Measurements from ENCODE around the gene TMEM106A.
"Not testable (repeated sequence)": the region's sequence is repeated elsewhere in the genome, so short reads cannot be mapped to it uniquely, and the experiment has no call there.

The TMEM106A gene

DNA sequence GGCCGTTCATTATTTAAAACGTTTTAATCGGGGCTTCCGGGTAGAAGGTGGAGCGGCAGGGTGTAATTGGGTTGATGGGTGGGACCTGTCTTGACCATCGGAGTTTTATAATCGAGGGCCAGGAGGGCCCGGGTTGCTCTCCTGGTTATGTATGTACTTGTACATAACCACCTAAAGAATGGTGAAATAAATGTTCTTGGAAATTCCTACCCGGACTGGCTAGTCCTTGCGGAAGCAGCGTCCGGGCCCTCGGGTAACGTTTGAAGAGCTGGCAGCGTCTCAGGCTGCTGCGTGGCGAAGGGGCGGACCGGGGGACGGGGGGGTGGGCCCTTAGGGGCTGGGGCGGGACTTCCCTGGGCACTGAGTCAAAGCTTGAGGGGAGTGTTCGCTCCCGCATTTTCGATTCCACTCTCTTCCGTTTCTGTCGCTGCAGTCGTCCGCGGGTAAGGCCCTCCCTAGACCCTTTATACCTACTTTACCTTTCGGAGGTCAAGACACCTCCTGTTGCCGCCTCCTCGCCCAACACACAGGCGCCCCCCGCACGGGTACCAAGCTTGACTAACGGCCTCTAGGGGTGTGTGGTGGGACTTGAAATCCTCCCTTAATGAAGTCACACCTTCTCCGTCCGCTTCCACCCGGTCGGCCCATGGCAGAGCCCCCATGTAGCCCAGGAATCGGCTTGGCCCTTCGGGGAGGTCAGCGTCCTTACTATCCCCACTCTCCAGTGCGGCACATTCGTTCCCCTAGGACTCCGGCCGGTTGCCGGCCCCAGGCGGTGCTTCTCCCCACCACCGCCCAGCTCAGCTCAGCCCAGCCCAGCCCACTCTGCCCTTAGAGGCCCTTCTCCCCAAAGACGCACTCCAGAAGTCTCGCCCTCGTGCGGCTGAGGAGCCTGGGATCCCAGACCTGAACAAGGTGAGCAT lies at the start of gene TMEM106A:
Gene TMEM106A (plus strand): TSS at position 396 of the 923 bp plus-strand sequence. CDS start 1,167 bp downstream, outside the sequence.
- DNase-seq (ENCODE audit: low spot score): no peak

DNA sequence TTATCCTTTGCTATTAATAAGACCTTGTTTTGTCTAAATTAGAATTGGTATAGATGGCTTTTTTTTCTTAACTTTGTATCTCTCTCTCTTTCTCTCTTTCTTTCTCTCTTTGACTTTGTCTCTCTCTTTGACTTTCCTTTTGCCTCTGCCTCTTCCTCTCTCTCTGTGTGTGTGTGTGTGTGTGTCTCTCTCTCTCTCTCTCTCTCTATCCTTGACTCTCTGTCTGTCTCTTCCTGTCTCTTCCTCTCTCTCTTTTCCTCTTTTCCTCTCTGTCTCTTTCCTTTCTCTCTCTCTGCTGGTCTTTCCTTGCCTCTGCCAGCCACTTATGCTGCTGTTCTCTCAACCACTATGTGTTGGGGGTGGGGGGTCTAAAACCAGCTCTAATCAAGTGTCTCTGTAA lies 45.7 kb upstream of the TMEM106A start:
- not testable (repeated sequence) for DNase-seq (ENCODE audit: low spot score)

GRCh38 chr17:43169561-43170139 lies 42.0 kb upstream of the TMEM106A start:
- peak; percentile 38 for DNase-seq (ENCODE audit: low spot score)

GRCh38 chr17:43170140-43170765 lies 41.4 kb upstream of the TMEM106A start:
- peak; percentile 90 for DNase-seq (ENCODE audit: low spot score)

DNA sequence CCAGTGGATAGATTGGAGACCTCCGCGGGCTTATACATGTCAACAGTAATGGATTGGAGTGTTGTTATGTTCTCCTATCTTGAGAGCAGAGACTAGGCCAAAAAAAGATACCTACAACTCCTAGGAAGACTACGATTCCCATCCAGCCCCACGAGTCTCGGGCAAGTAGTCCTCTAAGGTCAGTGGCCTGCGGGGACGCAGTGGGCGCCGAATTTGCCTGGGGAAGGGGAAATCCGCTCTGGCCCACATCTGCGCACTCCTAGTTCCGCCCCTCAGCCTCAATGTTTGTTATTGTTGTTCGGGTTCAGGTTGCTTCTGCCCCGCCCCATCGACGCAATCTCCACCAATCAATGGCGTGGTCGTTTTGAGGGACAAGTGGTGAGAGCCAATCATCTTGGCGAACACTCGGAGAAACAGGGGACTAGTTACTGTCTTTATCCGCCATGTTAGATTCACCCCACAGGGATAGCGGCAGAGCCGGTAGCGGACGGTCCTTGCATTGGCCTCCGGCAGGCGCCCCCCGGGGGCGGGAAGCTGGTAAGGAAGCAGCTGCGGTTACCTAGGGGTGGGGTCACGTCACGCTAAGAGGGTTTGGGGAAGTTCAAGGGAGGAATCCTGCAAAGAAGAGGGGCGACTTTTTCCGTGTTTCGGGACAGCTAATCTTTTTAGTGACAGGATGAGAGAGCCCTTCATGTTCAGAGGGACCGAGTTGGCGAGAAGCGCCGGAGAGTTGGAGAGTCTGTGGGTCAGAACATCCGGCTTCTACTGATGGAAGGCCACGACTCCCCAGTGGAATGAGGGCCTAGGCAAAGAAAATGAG lies 40.7 kb upstream of the TMEM106A start, which contains the start of gene NBR1:
Gene NBR1 (plus strand): TSS at position 449 of the 820 bp plus-strand sequence. CDS start 4,586 bp downstream, outside the sequence.
- peak; percentile 88 for DNase-seq (ENCODE audit: low spot score)

- no peak for DNase-seq (ENCODE audit: low spot score)
These were observed 39.8 kb upstream of the TMEM106A start for GRCh38 chr17:43171586-43172487.

DNA sequence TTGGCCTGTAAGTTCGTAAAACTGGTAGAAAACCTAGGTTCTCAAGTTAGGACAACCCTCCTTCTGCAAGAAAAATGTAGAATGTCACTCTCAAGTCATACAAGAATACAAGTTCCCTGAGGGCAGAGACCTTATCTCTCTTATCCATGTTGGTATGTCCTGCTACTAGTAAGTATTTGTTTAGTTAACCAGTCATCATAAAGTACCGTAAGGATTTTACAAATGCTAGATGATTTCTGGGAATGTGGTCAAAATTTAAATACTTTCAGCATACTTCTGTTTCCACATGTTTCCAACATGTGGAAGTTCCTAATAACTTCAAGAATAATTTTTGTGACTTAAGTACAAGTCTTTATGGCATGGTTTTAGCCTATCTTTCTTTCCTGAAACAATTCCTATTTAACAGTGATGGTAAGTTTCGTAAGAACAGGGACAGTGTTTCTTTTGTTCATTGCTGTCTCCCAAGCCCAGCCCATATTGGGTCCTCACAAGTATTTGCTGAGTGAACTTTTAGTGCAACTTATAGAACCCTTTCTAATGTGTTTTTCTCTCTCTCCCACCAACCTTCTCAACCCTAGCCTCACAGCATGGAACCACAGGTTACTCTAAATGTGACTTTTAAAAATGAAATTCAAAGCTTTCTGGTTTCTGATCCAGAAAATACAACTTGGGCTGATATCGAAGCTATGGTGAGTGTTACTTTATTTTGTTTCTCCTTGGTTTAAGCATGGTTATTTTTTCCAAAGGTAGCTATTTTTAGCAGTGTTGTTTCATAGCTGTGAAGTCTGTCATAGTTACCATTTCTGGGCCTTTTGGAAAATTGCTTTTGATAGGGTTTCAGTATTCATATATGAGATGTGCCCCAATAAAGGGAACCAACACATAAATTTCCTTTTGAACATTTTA lies 36.2 kb upstream of the TMEM106A start:
- no peak for DNase-seq (ENCODE audit: low spot score)

- no peak for DNase-seq (ENCODE audit: low spot score)
These were observed 35.5 kb upstream of the TMEM106A start for GRCh38 chr17:43176119-43176570.

DNA sequence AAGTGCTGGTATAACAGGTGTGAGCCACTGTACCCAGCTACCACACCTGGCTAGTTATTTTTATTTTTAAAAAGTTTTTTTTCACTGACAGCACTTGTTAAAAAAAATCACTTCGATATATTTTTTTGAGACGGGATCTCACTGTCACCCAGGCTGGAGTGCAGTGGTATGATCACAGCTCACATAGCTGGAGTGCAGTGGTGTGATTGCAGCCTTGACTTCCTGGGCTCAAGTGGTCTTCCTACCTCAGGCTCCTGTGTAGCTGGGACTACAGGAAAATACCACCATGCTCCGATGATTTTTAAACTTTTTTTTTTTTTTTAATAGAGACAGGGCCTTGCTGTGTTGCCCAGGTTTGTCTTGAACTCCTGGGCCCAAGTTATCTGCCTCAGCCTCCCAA lies 27.8 kb upstream of the TMEM106A start:
- no peak for DNase-seq (ENCODE audit: low spot score)

DNA sequence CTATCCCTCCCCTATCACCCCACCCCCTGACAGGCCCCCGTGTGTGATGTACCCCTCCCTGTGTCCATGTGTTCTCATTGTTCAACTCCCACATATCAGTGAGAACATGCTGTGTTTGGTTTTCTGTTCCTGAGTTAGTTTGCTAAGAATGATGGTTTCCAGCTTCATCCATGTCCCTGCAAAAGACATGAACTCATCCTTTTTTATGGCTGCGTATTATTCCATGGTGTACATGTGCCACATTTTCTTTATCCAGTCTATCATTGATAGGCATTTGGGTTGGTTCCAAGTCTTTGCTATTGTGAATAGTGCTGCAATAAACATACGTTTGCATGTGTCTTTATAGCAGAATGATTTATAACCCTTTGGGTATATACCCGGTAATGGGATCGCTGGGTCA lies 25.0 kb upstream of the TMEM106A start:
- not testable (repeated sequence) for DNase-seq (ENCODE audit: low spot score)

DNA sequence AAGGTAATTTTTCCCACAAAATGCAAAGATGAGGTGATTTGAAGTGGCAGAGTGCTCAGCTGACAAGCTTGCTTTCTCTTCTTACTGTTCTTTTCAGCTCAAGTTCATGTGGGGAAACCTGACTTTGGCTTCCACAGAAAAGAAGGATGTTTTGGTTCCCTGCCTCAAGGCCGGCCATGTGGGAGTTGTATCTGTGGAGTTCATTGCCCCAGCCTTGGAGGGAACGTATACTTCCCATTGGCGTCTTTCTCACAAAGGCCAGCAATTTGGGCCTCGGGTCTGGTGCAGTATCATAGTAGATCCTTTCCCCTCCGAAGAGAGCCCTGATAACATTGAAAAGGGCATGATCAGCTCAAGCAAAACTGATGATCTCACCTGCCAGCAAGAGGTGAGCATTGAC lies 18.4 kb upstream of the TMEM106A start:
- no peak for DNase-seq (ENCODE audit: low spot score)

GRCh38 chr17:43199633-43200032 lies 12.0 kb upstream of the TMEM106A start:
- no peak for DNase-seq (ENCODE audit: low spot score)

GRCh38 chr17:43200127-43200526 lies 11.5 kb upstream of the TMEM106A start:
- DNase-seq (ENCODE audit: low spot score): no peak

DNA sequence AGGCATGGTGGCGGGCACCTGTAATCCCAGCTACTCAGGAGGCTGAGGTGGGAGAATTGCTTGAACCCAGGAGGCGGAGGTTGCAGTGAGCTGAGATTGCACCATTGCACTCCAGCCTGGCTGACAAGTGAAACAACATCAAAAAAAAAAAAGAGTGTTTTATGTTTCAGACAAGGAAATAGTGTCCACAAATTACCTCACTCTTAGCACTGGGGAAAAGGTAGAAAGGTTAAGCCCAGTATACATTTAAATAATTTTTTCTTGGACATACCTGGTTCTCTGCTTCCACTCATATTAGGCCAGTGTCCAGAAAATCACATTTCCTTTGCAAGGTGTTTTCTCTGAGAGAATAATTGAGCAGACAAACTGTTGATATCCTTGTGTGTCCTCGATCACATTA lies 8.7 kb upstream of the TMEM106A start:
- not testable (repeated sequence) for DNase-seq (ENCODE audit: low spot score)

DNA sequence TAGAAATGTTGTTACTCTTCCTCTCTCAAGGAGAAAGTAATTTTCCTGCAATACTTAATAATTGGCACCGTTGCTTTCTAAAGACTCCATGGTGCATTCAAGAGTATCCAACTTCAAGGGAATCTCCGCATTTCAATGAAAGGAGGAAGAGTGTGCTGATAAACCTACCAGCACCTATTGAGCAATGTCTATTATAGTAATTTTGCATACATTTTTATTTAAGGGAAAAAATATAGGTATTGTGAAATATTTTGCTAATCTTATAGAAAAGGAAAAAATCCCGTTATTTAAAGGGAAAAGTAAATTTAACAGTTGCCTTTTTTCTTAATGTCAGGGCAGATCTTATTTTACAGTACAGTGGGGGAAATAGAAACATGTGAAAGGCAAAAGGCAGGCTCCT lies 1.1 kb upstream of the TMEM106A start:
- DNase-seq (ENCODE audit: low spot score): no peak

DNA sequence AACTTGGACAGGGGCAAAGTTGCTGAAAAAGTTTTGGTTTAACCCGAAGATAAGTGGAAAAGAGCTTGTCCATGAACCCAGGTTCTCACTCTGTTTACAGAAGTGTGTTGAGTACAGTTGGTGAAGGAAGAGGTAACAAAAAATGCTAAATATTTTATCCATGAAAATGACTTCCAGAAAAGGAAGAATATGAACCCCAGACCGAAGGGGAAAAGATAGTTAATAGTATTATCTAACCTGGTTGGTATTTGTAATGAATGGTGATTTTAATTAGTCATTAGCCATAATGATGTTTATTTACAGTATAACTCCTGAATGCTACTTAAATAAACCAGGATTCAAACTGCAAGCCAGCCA lies 574 bp upstream of the TMEM106A start:
- DNase-seq (ENCODE audit: low spot score): no peak

DNA sequence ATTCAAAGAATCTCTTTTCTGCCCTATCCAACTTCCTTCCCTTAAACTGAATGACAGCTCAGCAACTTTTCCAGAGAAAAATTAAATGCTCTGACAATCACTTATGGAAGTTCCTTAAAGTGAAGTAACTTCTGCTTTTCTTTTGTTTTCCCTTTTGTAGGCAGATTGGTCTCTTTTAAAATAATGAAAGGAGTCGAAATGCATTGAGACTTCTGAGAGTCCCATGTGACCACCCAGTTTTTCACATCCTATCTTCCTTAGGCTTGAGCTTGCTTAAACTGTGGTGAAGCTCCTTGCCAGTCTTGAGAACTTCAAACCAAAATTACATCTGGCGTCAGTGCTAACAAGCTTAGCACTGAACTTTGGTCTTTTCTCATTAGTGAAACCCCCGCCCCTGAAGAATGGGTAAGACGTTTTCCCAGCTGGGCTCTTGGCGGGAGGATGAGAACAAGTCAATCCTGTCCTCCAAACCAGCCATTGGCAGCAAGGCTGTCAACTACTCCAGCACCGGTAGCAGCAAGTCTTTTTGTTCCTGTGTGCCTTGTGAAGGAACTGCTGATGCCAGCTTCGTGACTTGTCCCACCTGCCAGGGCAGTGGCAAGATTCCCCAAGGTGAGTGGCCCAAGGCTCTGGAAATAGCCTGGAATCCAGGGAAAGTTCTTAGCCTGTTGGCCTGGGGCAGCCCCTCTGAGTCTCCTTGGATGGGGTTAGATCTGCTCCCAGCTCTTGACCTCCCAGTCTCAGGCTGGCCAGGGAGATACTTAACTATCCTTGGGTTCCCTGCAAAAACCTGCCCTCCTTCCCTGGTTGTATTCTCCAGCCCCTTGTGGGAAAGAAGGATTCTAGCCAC lies 1.2 kb downstream of the TMEM106A start:
- no peak for DNase-seq (ENCODE audit: low spot score)

- no peak for DNase-seq (ENCODE audit: low spot score)
These were observed 1.9 kb downstream of the TMEM106A start for GRCh38 chr17:43213545-43213944.

DNA sequence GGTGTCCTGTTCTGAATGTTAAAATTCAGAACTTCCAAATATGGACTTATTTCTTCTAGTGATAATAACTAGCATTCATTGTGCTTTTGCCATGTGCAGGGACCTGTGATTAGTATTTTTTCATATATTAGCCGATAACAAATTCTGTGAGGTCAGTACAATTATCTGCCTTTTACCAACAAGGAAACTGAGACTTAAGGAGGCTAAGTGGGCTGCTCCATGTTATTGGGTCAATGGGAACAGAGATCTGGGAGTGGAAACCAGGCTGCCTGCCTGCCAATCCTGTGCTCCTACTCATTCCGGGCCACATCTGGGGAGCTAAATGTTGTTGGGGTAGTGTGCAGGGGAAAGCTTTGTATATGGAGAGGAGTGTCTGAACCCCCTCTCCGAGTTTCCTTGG lies 3.7 kb downstream of the TMEM106A start:
- DNase-seq (ENCODE audit: low spot score): no peak

All from HuH-7 (cell line).